ENCODE measurements around the gene STX16. TPM values are rescaled to one million over a fixed set of nuclear protein-coding genes. Genes with fewer than 3 reads are reported as not detected.

The STX16 gene
- total RNA-seq, 1 experiment from 2014 or later: 41.9 TPM

GRCh38 chr20:58634521-58635278 lies 16.4 kb upstream of the STX16 start:
- ChIA-PET POLR2A (no interaction called here), CTCF (no interaction called here)
- no TSS peak for BruUV-seq (replicated peaks)
- no peaks in the 10 kb centered on the region for H3K27me3 ChIP-seq (ENCODE audit: control insufficient read depth, insufficient read depth, low read length)
- intact Hi-C loops (cut with micrococcal nuclease; ENCODE audit: unreplicated experiment) (no loop called here), in situ Hi-C loops (cut with HindIII; ENCODE audit: low pct_unique_long_range_greater_than_20kb, low sequenced_read_pairs) (no loop called here)
- no peak overlapping the region for H3K4me3 ChIP-seq (ENCODE audit: low read depth in 2 of 2, low read length in 2 of 2)
- no peak overlapping the region for H3K27ac ChIP-seq (ENCODE audit: low read length)
- DNase-seq (ENCODE audit: low read depth, low spot score): no peak
- no peaks in the 10 kb centered on the region for H3K9me3 ChIP-seq (ENCODE audit: control insufficient read depth, insufficient read depth, low read depth, low read length)
- peaks cover 4% of the 10 kb centered on the region; the same call in 1 of the 2 replicates for H3K4me1 ChIP-seq (ENCODE audit: control insufficient read depth, insufficient read depth, low read length)
- H3K36me3 ChIP-seq (ENCODE audit: control insufficient read depth, insufficient read depth, low read length): no peaks in the 10 kb centered on the region
- ATAC-seq: no peak
- TF ChIP-seq TCF7L2 (IDR thresholded peaks at IDR 0.05; ENCODE audit: low read depth, low read length): no peak
- TF ChIP-seq POLR2AphosphoS5 (IDR thresholded peaks at IDR 0.05; ENCODE audit: low read depth, low read length): no peak
- TF ChIP-seq SIN3A (IDR thresholded peaks at IDR 0.05; ENCODE audit: borderline replicate concordance, insufficient read depth, low read depth, low read length): no peak
- TF ChIP-seq REST (IDR thresholded peaks at IDR 0.05; ENCODE audit: insufficient read depth in 1 of 2, low read depth in 2 of 2, low read length in 1 of 2): no peak
- TF ChIP-seq, protein P1, sequence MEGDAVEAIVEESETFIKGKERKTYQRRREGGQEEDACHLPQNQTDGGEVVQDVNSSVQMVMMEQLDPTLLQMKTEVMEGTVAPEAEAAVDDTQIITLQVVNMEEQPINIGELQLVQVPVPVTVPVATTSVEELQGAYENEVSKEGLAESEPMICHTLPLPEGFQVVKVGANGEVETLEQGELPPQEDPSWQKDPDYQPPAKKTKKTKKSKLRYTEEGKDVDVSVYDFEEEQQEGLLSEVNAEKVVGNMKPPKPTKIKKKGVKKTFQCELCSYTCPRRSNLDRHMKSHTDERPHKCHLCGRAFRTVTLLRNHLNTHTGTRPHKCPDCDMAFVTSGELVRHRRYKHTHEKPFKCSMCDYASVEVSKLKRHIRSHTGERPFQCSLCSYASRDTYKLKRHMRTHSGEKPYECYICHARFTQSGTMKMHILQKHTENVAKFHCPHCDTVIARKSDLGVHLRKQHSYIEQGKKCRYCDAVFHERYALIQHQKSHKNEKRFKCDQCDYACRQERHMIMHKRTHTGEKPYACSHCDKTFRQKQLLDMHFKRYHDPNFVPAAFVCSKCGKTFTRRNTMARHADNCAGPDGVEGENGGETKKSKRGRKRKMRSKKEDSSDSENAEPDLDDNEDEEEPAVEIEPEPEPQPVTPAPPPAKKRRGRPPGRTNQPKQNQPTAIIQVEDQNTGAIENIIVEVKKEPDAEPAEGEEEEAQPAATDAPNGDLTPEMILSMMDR (IDR thresholded peaks at IDR 0.05): no peak

DNA sequence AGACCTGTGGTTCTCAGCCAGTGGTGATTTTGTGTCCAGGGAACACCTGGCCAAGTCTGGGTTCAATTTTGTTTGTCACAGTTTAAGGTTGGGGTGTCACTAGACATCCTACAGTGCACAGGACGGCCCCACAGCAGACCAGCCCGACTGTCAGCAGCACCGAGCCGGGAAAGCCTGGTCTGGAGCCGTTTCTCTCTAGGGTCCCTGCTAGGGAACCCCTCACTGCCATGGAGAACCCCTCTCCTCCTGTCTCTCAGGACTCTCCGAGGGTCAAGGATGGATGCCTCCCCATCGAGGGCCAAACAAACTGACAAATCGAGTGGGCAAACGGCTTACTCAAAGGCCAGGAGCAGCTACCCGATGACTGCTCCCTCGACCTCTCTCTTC lies 15.8 kb upstream of the STX16 start:
- CTCF ChIA-PET: no interaction called here
- ATAC-seq: no peak
- POLR2A ChIA-PET: no interaction called here
- in situ Hi-C loops (cut with HindIII; ENCODE audit: low pct_unique_long_range_greater_than_20kb, low sequenced_read_pairs): no loop called here
- Histone ChIP-seq H3K36me3 (ENCODE audit: control insufficient read depth, insufficient read depth, low read length) (no peaks in the 10 kb centered on the region), H3K27ac (ENCODE audit: low read length) (no peak overlapping the region), H3K4me1 (ENCODE audit: control insufficient read depth, insufficient read depth, low read length) (peaks cover 2% of the 10 kb centered on the region; the same call in 1 of the 2 replicates), H3K27me3 (ENCODE audit: control insufficient read depth, insufficient read depth, low read length) (no peaks in the 10 kb centered on the region), H3K9me3 (ENCODE audit: control insufficient read depth, insufficient read depth, low read depth, low read length) (no peaks in the 10 kb centered on the region), H3K4me3 (ENCODE audit: low read depth in 2 of 2, low read length in 2 of 2) (no peak overlapping the region)
- DNase-seq (ENCODE audit: low read depth, low spot score): no peak
- BruUV-seq (replicated peaks): no TSS peak
- intact Hi-C loops (cut with micrococcal nuclease; ENCODE audit: unreplicated experiment): no loop called here
- TF ChIP-seq, protein P1 (IDR thresholded peaks at IDR 0.05): no peak
- TF ChIP-seq TCF7L2 (IDR thresholded peaks at IDR 0.05; ENCODE audit: low read depth, low read length) (no peak), POLR2AphosphoS5 (IDR thresholded peaks at IDR 0.05; ENCODE audit: low read depth, low read length) (no peak), REST (IDR thresholded peaks at IDR 0.05; ENCODE audit: insufficient read depth in 1 of 2, low read depth in 2 of 2, low read length in 1 of 2) (no peak), SIN3A (IDR thresholded peaks at IDR 0.05; ENCODE audit: borderline replicate concordance, insufficient read depth, low read depth, low read length) (no peak)
